Heart left ventricle (tissue), 16 donors: ENCODE measurements around the gene FAM222A. TPM values are rescaled to one million over a fixed set of nuclear protein-coding genes. Genes with fewer than 3 reads are reported as not detected.

Experiments used
- ATAC-seq, 4 donors: fragments of 200-7000 bp; cut with Tn5 transposase; one replicate each; pipeline ENCODE4 v1.9.1; 2020 to 2022; ENCODE audit warnings: moderate library complexity in 4 of 4, mild to moderate bottlenecking in 3 of 4, moderate number of reproducible peaks in 1 of 4
- DNase-seq, 5 donors: peaks; one replicate each; pipeline ENCODE4 v3.0.0-alpha.2; 2020
- H3K27ac ChIP-seq, 12 donors: fragments of 200-600 bp; sonication (generic) in 4 of 12; one replicate each; pipeline versions ENCODE4 v1.5.0 to v1.8.0; 2016 to 2022; ENCODE audit warnings: mild to moderate bottlenecking in 2 of 12
- H3K27me3 ChIP-seq, 9 donors: fragments of 200-600 bp; sonication (generic) in 2 of 9; one replicate each; pipeline versions ENCODE4 v1.5.1 to v1.8.0; 2016 to 2022; ENCODE audit warnings: mild to moderate bottlenecking in 3 of 9
- H3K36me3 ChIP-seq, 9 donors: fragments of 200-600 bp; sonication (generic) in 2 of 9; one replicate each; pipeline versions ENCODE4 v1.5.0 to v1.8.0; 2018 to 2022; ENCODE audit warnings: mild to moderate bottlenecking in 2 of 9
- H3K4me1 ChIP-seq, 12 donors: fragments of 200-600 bp; sonication (generic) in 4 of 12; one replicate each; pipeline versions ENCODE4 v1.5.0 to v1.8.0; 2016 to 2022; ENCODE audit warnings: mild to moderate bottlenecking in 3 of 12
- H3K4me3 ChIP-seq, 12 donors: fragments of 200-600 bp; sonication (generic) in 4 of 12; one replicate each; pipeline versions ENCODE4 v1.5.0 to v1.8.0; 2017 to 2022; ENCODE audit warnings: mild to moderate bottlenecking in 9 of 12, moderate library complexity in 4 of 12
- H3K9me3 ChIP-seq, 12 donors: fragments of 200-600 bp; sonication (generic) in 4 of 12; one replicate each; pipeline versions ENCODE4 v1.5.0 to v1.8.0; 2016 to 2022; ENCODE audit warnings: mild to moderate bottlenecking in 1 of 12
- POLR2A ChIP-seq, 2 donors: fragments of 450-650 bp; IDR thresholded peaks; one replicate each; pipeline ENCODE4 v1.6.1; 2017; ENCODE audit warnings: antibody characterized with exemption in 2 of 2, mild to moderate bottlenecking in 2 of 2, moderate library complexity in 2 of 2
- WGBS, 4 donors: extraction: QIAGEN DNeasy Blood & Tissue Kit in 2 of 4; methylation state at CpG; one replicate each; pipeline versions ENCODE4 v1.1.5 to v1.1.7; 2013 to 2018; 5-methylcytosine and 5-hydroxymethylcytosine counted together
- intact Hi-C, 10 donors: fragments of 100-400 bp; cut with DNase I; formaldehyde crosslinking; loops; one replicate each; pipeline versions ENCODE4 v1.11.1 to v1.14.2; 2022
- polyA plus RNA-seq, 2 donors: library from polyadenylated mRNA; stranded (reverse); fragments of 200-250 nt; gene quantifications; one replicate each; pipeline ENCODE4 v1.2.3, GENCODE V29; 2013
- total RNA-seq, 9 donors: library from RNA; depleted of rRNA in 2 of 9; stranded (reverse); fragments of >200 nt in 2 of 9; fragmentation: NEBNext Ultra II Directional in 3 of 9; extraction: Animal tissue kit (Norgen Biotek cat#: 25700) in 3 of 9; gene quantifications; one replicate each; pipeline versions ENCODE4 v1.1.0 to v1.2.4, GENCODE V29; 2016 to 2023
- TF ChIP-seq, protein P1 (sequence below), 12 donors: fragments of 200-600 bp; sonication (generic) in 4 of 12; IDR thresholded peaks; one replicate each; pipeline versions ENCODE4 v1.5.0 to v1.8.0; 2018 to 2022; ENCODE audit warnings: antibody characterized with exemption in 12 of 12, mild to moderate bottlenecking in 5 of 12
- donor health status: ischemic (EF 13 %, LVEDD 7.1; RV severe dilation, severe dysfunction).
- donor health status: healthy with polysubstance abuse.
- donor health status: DM: no; HTN: yes; CAD: no.
- donor health status: DM: no; HTN: no; CAD: no.
- donor health status: ischemic (EF 25% LVEDD 6.9; RV normal size, moderate dysfunction).
- donor health status: ischemic (EF 25% LVEDD 5.7; RV mildly dilated, moderate dysfunction).
- donor health status: healthy.
- donor health status: DM: yes; HTN: yes; CAD: no.
- donor health status: ischemic (EF 35%, LVEDD 5.7; RV mildly dilated, moderate dysfunction).
- donor health status: nonischemic (EF 11% LVEDD 7.7; RV severe dilation, severe dysfunction).
- donor health status: DM: yes; HTN: yes; CAD: no.
- donor health status: PGD.
- donor health status: ischemic (EF 29% LVEDD 5.4; RV normal size, mild dysfunction).
- donor health status: nonischemic (EF 23%, LVEDD 6.1; RV moderate dilation, normal function).

FAM222A gene
- total and polyA plus RNA-seq, 11 donors = 3.5 to 45.8 (median 10.2) TPM

DNA sequence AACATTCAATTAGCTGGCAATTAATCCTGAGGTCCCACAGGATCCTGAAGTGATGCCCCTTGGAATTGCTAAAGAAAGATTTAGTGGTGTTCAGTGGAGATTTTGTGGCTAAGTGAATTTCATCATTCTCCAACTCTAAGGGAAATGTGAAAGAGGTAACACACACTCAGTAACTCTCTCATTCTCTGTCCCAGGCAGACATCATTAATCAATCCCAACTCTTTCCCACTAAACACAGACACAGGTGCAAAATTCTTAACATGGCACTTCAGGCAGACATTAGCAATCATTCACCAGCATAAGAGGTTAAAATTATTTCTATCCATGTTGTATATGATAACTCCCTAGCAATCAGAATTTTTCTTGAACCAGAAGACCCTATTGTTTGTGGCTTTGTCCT, 79.4 kb downstream of the FAM222A start:
- Histone ChIP-seq H3K9me3 (no peaks in the 10 kb centered on the region), H3K27ac (no peak overlapping the region), H3K27me3 (no peaks in the 10 kb centered on the region), H3K4me1 (no peaks in the 10 kb centered on the region), H3K4me3 (no peak overlapping the region), H3K36me3 (no peaks in the 10 kb centered on the region)
- ATAC-seq = no peak
- TF ChIP-seq, protein P1, sequence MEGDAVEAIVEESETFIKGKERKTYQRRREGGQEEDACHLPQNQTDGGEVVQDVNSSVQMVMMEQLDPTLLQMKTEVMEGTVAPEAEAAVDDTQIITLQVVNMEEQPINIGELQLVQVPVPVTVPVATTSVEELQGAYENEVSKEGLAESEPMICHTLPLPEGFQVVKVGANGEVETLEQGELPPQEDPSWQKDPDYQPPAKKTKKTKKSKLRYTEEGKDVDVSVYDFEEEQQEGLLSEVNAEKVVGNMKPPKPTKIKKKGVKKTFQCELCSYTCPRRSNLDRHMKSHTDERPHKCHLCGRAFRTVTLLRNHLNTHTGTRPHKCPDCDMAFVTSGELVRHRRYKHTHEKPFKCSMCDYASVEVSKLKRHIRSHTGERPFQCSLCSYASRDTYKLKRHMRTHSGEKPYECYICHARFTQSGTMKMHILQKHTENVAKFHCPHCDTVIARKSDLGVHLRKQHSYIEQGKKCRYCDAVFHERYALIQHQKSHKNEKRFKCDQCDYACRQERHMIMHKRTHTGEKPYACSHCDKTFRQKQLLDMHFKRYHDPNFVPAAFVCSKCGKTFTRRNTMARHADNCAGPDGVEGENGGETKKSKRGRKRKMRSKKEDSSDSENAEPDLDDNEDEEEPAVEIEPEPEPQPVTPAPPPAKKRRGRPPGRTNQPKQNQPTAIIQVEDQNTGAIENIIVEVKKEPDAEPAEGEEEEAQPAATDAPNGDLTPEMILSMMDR (IDR thresholded peaks at IDR 0.05) = no peak
- no peak for TF ChIP-seq POLR2A (IDR thresholded peaks at IDR 0.05)
- intact Hi-C loops = no loop called here
- DNase-seq = no peak

DNA sequence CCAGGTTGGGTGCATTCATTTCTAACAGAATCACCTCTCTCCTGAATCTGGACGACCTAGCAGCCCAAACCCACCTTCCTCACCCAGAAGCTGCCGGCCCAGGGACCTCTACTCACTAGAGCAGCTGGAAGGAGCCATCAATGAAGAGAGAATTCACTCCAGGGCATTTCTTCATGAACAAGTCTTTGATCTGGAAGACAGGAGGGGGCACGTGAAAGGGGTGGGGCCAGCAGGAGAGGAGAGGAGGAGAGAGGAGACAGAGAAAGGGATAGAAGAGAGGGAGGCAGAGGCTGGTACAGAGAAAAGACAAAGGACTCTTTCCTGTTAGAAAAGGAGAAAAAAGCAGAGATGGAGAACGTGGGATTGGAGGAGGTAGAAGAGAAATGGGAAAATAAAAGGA, 79.8 kb downstream of the FAM222A start:
- no peak for TF ChIP-seq POLR2A (IDR thresholded peaks at IDR 0.05)
- TF ChIP-seq, protein P1 (IDR thresholded peaks at IDR 0.05) = no peak
- no peak for ATAC-seq
- no peaks in the 10 kb centered on the region for H3K9me3 ChIP-seq
- 42 to 56% (median 44%) methylated on average over 4 of the region's 4 CpGs for WGBS, 4 donors
- DNase-seq = no peak
- no peak overlapping the region for H3K27ac ChIP-seq
- intact Hi-C loops = no loop called here
- H3K4me3 ChIP-seq = no peak overlapping the region
- H3K4me1 ChIP-seq = no peaks in the 10 kb centered on the region
- no peaks in the 10 kb centered on the region for H3K27me3 ChIP-seq
- H3K36me3 ChIP-seq = no peaks in the 10 kb centered on the region

DNA sequence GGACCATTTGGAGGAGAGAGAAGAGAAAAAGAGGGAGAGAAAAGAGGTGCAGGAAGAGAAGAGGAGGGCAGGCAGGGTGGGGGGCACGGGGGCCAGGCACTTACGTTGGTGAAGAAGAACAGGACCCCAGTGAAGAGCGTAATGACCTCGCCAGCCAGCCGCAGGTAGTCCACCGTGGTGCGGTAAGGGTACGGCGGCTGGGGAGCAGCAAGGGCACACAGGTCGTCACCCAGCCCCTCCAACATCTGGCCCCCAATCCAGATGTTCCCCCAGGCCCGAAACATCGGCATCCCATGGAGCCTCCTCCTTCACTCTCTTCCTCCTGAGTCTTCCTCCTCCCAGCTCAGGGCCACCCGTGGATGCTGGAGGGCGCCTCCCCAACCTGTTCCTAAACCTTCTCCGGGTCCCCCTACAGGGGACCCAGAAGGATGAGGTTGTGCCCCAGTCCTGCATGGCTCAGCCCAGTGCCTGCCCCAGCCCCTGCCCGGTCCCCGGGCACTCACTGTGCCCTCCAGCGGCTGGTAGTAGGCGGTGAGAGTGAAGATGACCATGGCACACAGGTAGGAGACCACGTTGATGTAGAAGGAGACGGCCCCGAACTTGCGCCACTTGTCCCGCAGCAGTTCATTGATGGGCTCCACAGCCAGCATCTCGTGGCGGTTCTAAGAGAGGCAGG, 80.3 kb downstream of the FAM222A start:
- no peaks in the 10 kb centered on the region for H3K36me3 ChIP-seq
- intact Hi-C loops = no loop called here

DNA sequence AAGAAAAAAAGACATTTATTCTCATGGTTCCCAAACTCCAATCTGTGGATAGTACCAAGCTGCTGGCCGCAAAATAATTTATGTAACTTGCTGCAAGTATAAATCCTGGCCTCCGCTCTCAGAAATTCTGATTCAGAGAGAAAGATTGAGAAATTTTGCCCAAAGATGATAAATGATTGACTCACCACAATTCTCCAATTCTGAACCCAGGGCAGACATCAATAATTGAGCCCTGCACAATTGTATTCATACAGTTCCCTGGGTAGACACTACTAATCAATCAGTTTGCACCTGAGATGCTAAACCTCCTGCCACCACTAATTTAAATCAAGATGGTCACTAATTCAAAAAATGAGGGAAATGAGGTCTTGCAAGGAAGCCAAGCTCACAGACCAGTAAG, 81.4 kb downstream of the FAM222A start:
- ATAC-seq = no peak
- no peaks in the 10 kb centered on the region for H3K9me3 ChIP-seq
- H3K4me1 ChIP-seq = no peaks in the 10 kb centered on the region
- TF ChIP-seq, protein P1 (IDR thresholded peaks at IDR 0.05) = no peak
- TF ChIP-seq POLR2A (IDR thresholded peaks at IDR 0.05) = no peak
- intact Hi-C loops = no loop called here
- H3K36me3 ChIP-seq = no peaks in the 10 kb centered on the region
- H3K27ac ChIP-seq = no peak overlapping the region
- DNase-seq = no peak
- WGBS, 4 donors = 89 to 100% (median 97%) methylated on average over 2 of the region's 2 CpGs
- H3K27me3 ChIP-seq = no peaks in the 10 kb centered on the region
- no peak overlapping the region for H3K4me3 ChIP-seq

More for the DNA sequence above, 80.3 kb downstream of the FAM222A start:
- H3K9me3 ChIP-seq = no peaks in the 10 kb centered on the region
- no peak overlapping the region for H3K27ac ChIP-seq
- no peaks in the 10 kb centered on the region for H3K4me1 ChIP-seq
- 83 to 89% (median 86%) methylated on average over 26 of the region's 26 CpGs for WGBS, 4 donors
- ATAC-seq = no peak
- TF ChIP-seq POLR2A (IDR thresholded peaks at IDR 0.05) = no peak
- TF ChIP-seq, protein P1 (IDR thresholded peaks at IDR 0.05) = no peak
- peak in 1 of 5 donors; percentile 2 for DNase-seq
- H3K4me3 ChIP-seq = no peak overlapping the region
- no peaks in the 10 kb centered on the region for H3K27me3 ChIP-seq
